Measurements from ENCODE around the gene DLGAP4. TPM values are rescaled to one million over a fixed set of nuclear protein-coding genes. Genes with fewer than 3 reads are reported as not detected.

The DLGAP4 gene
- total and polyA plus RNA-seq, 2 of the 13 experiments (the other 11 are each of a cell fraction or from before 2014, with no cell fraction given) = 15.2 to 26.7 TPM

DNA sequence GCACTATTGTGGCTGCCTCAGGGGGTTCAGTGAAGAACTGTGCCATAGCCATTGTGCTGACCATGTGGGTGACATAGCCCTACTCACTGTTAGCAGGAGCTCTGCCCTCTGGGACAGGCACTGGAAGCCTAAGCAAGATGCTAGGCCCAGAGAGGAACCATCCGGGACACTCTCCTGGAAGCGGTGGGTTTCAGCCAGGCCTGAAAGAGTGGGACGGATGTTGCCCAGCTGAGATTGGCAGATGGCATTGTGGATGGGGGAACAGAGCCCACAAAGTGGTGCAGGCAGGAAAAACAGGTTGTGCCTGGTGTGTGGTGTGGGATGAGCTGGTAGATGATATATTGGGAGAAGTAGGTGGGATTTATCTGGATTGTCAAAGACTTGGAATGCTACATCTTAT, 40.1 kb downstream of the DLGAP4 start (continued):
- TF ChIP-seq, protein P1, sequence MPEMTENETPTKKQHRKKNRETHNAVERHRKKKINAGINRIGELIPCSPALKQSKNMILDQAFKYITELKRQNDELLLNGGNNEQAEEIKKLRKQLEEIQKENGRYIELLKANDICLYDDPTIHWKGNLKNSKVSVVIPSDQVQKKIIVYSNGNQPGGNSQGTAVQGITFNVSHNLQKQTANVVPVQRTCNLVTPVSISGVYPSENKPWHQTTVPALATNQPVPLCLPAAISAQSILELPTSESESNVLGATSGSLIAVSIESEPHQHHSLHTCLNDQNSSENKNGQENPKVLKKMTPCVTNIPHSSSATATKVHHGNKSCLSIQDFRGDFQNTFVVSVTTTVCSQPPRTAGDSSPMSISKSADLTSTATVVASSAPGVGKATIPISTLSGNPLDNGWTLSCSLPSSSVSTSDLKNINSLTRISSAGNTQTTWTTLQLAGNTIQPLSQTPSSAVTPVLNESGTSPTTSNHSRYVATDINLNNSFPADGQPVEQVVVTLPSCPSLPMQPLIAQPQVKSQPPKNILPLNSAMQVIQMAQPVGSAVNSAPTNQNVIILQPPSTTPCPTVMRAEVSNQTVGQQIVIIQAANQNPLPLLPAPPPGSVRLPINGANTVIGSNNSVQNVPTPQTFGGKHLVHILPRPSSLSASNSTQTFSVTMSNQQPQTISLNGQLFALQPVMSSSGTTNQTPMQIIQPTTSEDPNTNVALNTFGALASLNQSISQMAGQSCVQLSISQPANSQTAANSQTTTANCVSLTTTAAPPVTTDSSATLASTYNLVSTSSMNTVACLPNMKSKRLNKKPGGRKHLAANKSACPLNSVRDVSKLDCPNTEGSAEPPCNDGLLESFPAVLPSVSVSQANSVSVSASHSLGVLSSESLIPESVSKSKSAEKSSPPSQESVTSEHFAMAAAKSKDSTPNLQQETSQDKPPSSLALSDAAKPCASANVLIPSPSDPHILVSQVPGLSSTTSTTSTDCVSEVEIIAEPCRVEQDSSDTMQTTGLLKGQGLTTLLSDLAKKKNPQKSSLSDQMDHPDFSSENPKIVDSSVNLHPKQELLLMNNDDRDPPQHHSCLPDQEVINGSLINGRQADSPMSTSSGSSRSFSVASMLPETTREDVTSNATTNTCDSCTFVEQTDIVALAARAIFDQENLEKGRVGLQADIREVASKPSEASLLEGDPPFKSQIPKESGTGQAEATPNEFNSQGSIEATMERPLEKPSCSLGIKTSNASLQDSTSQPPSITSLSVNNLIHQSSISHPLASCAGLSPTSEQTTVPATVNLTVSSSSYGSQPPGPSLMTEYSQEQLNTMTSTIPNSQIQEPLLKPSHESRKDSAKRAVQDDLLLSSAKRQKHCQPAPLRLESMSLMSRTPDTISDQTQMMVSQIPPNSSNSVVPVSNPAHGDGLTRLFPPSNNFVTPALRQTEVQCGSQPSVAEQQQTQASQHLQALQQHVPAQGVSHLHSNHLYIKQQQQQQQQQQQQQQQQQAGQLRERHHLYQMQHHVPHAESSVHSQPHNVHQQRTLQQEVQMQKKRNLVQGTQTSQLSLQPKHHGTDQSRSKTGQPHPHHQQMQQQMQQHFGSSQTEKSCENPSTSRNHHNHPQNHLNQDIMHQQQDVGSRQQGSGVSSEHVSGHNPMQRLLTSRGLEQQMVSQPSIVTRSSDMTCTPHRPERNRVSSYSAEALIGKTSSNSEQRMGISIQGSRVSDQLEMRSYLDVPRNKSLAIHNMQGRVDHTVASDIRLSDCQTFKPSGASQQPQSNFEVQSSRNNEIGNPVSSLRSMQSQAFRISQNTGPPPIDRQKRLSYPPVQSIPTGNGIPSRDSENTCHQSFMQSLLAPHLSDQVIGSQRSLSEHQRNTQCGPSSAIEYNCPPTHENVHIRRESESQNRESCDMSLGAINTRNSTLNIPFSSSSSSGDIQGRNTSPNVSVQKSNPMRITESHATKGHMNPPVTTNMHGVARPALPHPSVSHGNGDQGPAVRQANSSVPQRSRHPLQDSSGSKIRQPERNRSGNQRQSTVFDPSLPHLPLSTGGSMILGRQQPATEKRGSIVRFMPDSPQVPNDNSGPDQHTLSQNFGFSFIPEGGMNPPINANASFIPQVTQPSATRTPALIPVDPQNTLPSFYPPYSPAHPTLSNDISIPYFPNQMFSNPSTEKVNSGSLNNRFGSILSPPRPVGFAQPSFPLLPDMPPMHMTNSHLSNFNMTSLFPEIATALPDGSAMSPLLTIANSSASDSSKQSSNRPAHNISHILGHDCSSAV (CRISPR knock-in tag; IDR thresholded peaks at IDR 0.05; ENCODE audit: borderline replicate concordance) = no peak
- TF ChIP-seq, protein P2, sequence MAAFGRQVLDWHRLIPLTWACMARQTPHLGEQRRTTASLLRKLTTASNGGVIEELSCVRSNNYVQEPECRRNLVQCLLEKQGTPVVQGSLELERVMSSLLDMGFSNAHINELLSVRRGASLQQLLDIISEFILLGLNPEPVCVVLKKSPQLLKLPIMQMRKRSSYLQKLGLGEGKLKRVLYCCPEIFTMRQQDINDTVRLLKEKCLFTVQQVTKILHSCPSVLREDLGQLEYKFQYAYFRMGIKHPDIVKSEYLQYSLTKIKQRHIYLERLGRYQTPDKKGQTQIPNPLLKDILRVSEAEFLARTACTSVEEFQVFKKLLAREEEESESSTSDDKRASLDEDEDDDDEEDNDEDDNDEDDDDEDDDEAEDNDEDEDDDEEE (CRISPR knock-in tag; IDR thresholded peaks at IDR 0.05) = no peak
- no peak for TF ChIP-seq ZNF652 (CRISPR knock-in tag; IDR thresholded peaks at IDR 0.05; ENCODE audit: borderline replicate concordance, low read depth)
- TF ChIP-seq ZNF207 (IDR thresholded peaks at IDR 0.05; ENCODE audit: borderline replicate concordance) = no peak
- no peak for TF ChIP-seq ZNF839 (CRISPR knock-in tag; IDR thresholded peaks at IDR 0.05; ENCODE audit: borderline replicate concordance)

Measured in HepG2 (cell line).